B cell (primary cell): ENCODE data around the gene PRXL2A. TPM values are rescaled to one million over a fixed set of nuclear protein-coding genes. Genes with fewer than 3 reads are reported as not detected.

ENCODE experiments used
- ATAC-seq: fragments of 200-7000 bp; cut with Tn5 transposase; one replicate; pipeline ENCODE4 v1.10.0; 2021; ENCODE audit warnings: low read depth, mild to moderate bottlenecking, moderate number of reproducible peaks, moderate library complexity
- CTCF ChIA-PET: fragments of 350-600 bp; sonication (Branson Sonifier 250); formaldehyde crosslinking; loops from one replicate; lab custom pipeline; 2021; ENCODE audit warnings: antibody characterized with exemption, inconsistent platforms; lab: Charles Lee
- POLR2A ChIA-PET: fragments of 350-600 bp; sonication (Branson Sonifier 250); formaldehyde crosslinking; loops from one replicate; lab custom pipeline; 2021; ENCODE audit warnings: antibody characterized with exemption; lab: Charles Lee
- DNase-seq: peaks from one replicate; pipeline ENCODE4 v3.0.0; 2013
- H2AFZ ChIP-seq: 2 replicates; pipeline ENCODE4 v1.6.1; 2012; ENCODE audit warnings: mild to moderate bottlenecking, low read depth, low read length; ENCODE audit not compliant: insufficient read depth, poor library complexity, severe bottlenecking
- H3K27ac ChIP-seq, 2 donors: 1 replicate in 1 of 2; 2 replicates in 1 of 2; pipeline ENCODE4 v1.5.1; 2012 to 2013; ENCODE audit warnings: low read length in 2 of 2, mild to moderate bottlenecking in 2 of 2, moderate library complexity in 1 of 2
- H3K27me3 ChIP-seq, 4 experiments: fragments of 200-600 bp in 1 of 4; sonication (generic) in 1 of 4; replicated peaks in 1 of 4; 1 replicate in 2 of 4; 2 replicates in 2 of 4; pipeline versions ENCODE4 v1.6.1 to v1.7.0; 2013 to 2016; ENCODE audit warnings: low read length in 3 of 4, mild to moderate bottlenecking in 2 of 4, mixed read lengths in 1 of 4, moderate library complexity in 1 of 4; ENCODE audit not compliant: insufficient read depth in 4 of 4, control insufficient read depth in 3 of 4; ENCODE audit errors: control extremely low read depth in 1 of 4
- H3K36me3 ChIP-seq, 2 experiments: replicated peaks in 1 of 2; 1 replicate in 1 of 2; 2 replicates in 1 of 2; pipeline versions ENCODE4 v1.6.1 to v1.7.1; 2013; ENCODE audit warnings: low read length in 1 of 2; ENCODE audit not compliant: insufficient read depth in 2 of 2, control insufficient read depth in 1 of 2; ENCODE audit errors: control extremely low read depth in 1 of 2, extremely low read depth in 1 of 2
- H3K4me1 ChIP-seq, 2 donors: fragments of 200-600 bp in 1 of 2; sonication (generic) in 1 of 2; 1 replicate in 1 of 2; 2 replicates in 1 of 2; pipeline versions ENCODE4 v1.5.1 to v1.6.1; 2013 to 2017; ENCODE audit warnings: low read length in 2 of 2; ENCODE audit not compliant: control insufficient read depth in 2 of 2, insufficient read depth in 2 of 2
- H3K4me2 ChIP-seq: replicated peaks from 2 replicates; pipeline ENCODE3; 2012; ENCODE audit warnings: mild to moderate bottlenecking, low read depth, low read length; ENCODE audit not compliant: poor library complexity, severe bottlenecking
- H3K4me3 ChIP-seq, 5 experiments: fragments of 200-600 bp in 1 of 5; sonication (generic) in 1 of 5; 1 replicate in 3 of 5; 2 replicates in 2 of 5; pipeline versions ENCODE4 v1.5.1 to v1.7.0; 2011 to 2016; ENCODE audit warnings: low read length in 4 of 5, mild to moderate bottlenecking in 4 of 5, low read depth in 2 of 5, control low read depth in 1 of 5, moderate library complexity in 1 of 5; ENCODE audit not compliant: insufficient read depth in 1 of 5; ENCODE audit errors: control extremely low read depth in 1 of 5, extremely low read depth in 1 of 5
- H3K79me2 ChIP-seq: fragments of 200-600 bp; sonication (generic); one replicate; pipeline ENCODE4 v1.6.0; 2016; ENCODE audit warnings: low read length; ENCODE audit not compliant: control insufficient read depth, insufficient read depth
- H3K9ac ChIP-seq: fragments of 200-600 bp; sonication (generic); 2 replicates; pipeline ENCODE4 v1.6.1; 2017; ENCODE audit warnings: mild to moderate bottlenecking, low read length, moderate library complexity
- H3K9me3 ChIP-seq, 3 donors: one replicate each; pipeline versions ENCODE4 v1.6.1 to v1.7.1; 2013; ENCODE audit warnings: low read length in 2 of 3; ENCODE audit not compliant: control insufficient read depth in 2 of 3, insufficient read depth in 1 of 3; ENCODE audit errors: control extremely low read depth in 1 of 3
- H4K20me1 ChIP-seq: 2 replicates; pipeline ENCODE4 v1.6.0; 2012; ENCODE audit warnings: mild to moderate bottlenecking, low read length; ENCODE audit not compliant: insufficient read depth, control insufficient read depth, poor library complexity, severe bottlenecking
- H3K27ac Mint-ChIP-seq: one replicate; pipeline ENCODE4 v1.8.0; 2021; ENCODE audit warnings: mixed read lengths
- H3K27me3 Mint-ChIP-seq: one replicate; pipeline ENCODE4 v1.8.0; 2021; ENCODE audit warnings: mixed read lengths
- H3K4me1 Mint-ChIP-seq: one replicate; pipeline ENCODE4 v1.8.0; 2021; ENCODE audit warnings: mixed read lengths
- H3K4me3 Mint-ChIP-seq: one replicate; pipeline ENCODE4 v1.8.0; 2021; ENCODE audit warnings: mixed read lengths
- H3K9me3 Mint-ChIP-seq: one replicate; pipeline ENCODE4 v1.8.0; 2022; ENCODE audit warnings: mixed read lengths; ENCODE audit not compliant: insufficient read depth
- EZH2 ChIP-seq: IDR thresholded peaks from 2 replicates; pipeline ENCODE4 v1.6.1; 2012; ENCODE audit warnings: borderline replicate concordance, low read depth, mild to moderate bottlenecking, moderate library complexity, low read length; ENCODE audit not compliant: insufficient read depth, poor library complexity, severe bottlenecking
- WGBS: methylation state at CpG from one replicate; pipeline ENCODE4 v1.1.5; 2013; ENCODE audit warnings: missing lambda C conversion rate; ENCODE audit not compliant: insufficient coverage; 5-methylcytosine and 5-hydroxymethylcytosine counted together
- intact Hi-C: fragments of 100-400 bp; cut with micrococcal nuclease; formaldehyde crosslinking; loops from one replicate; pipeline ENCODE4 v1.10.0; 2022
- polyA plus RNA-seq: library from polyadenylated mRNA; depleted of rRNA; stranded (reverse); fragments of >200 nt; gene quantifications from 2 replicates; pipeline ENCODE4 v1.2.3, GENCODE V29; 2012
- total RNA-seq, 2 donors: library from RNA; stranded (reverse); fragments of 120-200 nt in 1 of 2; gene quantifications; 1 replicate in 1 of 2; 2 replicates in 1 of 2; pipeline versions ENCODE4 v1.2.3 to v1.2.4, GENCODE V29; 2013 to 2022
- TF ChIP-seq, protein P1 (sequence below): fragments of 200-600 bp; IDR thresholded peaks from one replicate; pipeline ENCODE4 v1.8.0; 2022; ENCODE audit warnings: antibody characterized with exemption, mild to moderate bottlenecking

Gene PRXL2A
- total and polyA plus RNA-seq, 2 donors (not counting 1 experiment from before 2014, with no cell fraction given), result 2.8 to 9.4 TPM

DNA sequence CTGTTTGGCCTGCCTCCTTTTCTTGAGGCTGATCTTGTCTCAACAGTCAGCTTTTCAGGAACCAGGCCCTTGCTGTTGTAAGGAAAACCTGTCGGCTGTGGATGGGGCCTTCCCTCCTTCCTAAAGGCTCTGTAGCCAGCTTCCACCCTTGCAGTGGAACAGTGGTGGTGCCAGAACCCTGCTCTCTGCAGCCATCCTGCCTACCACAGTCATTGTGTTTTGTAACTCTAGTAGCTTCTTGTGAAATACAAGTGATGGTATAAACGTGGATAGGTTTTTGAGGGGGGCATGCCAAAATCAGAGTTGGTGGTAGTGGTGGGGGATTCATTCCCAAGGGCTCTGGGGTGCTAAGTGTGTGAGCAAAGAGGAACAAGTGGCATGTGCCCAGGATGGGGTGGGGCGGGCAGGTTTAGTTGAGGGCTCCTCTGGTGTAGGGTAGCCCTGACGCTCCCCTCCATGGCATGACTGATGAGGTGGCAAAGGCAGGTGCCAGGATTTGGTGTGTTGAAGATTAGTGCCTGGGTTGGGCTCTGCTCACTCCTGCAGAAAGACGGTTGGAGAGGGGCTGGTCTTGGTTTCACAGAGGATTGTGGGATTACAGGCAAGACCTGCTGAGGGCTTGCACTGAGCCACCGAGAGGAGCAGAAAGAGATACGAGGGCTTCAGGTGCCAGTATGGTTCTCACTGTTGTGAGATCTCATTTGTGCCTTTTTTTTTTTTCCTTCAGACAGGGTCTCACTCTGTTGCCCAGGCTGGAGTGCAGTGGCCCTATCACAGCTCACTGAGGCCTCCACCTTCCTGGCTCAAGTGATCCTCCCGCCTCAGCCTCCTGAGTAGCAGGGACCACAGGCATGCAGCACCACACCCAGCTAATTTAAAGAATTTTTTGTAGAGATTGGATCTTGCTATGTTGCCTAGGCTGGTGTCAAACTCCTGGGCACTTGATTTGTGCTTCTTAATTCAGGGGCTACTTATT, 53.1 kb downstream of the PRXL2A start:
- Histone ChIP-seq H3K4me2 (peak overlapping the region; percentile 34), H2AFZ (no peak overlapping the region), H3K27me3 (no peaks in the 10 kb centered on the region), H3K9me3 (no peaks in the 10 kb centered on the region), H3K27ac (no peak overlapping the region), H4K20me1 (peaks cover 54% of the 10 kb centered on the region), H3K4me1 (peaks cover 93 to 99% of the 10 kb centered on the region in 2 donors), H3K4me3 (no peak overlapping the region), H3K36me3 (no peaks in the 10 kb centered on the region), H3K9ac (no peak overlapping the region), H3K79me2 (peaks cover 98% of the 10 kb centered on the region)
- 69% methylated on average over 8 of the region's 8 CpGs for WGBS
- Mint-ChIP-seq H3K4me3 (peak overlapping the region; percentile 41), H3K27ac (peak overlapping the region; percentile 90), H3K9me3 (no peaks in the 10 kb centered on the region), H3K4me1 (peaks cover 95% of the 10 kb centered on the region), H3K27me3 (no peaks in the 10 kb centered on the region)
- no peak for ATAC-seq
- ChIA-PET CTCF (interaction anchor here (1.1 to 2.9 kb wide), 2 partner anchors 8 to 44 kb away, joined by 3 to 29 read pairs; no protein-coding TSS in a partner anchor), POLR2A (interaction anchor here (0.5 kb wide), 1 partner anchor 13 kb away, joined by 3 read pairs; no protein-coding TSS in a partner anchor)
- intact Hi-C loops, result no loop called here
- no peak for TF ChIP-seq EZH2
- TF ChIP-seq, protein P1, sequence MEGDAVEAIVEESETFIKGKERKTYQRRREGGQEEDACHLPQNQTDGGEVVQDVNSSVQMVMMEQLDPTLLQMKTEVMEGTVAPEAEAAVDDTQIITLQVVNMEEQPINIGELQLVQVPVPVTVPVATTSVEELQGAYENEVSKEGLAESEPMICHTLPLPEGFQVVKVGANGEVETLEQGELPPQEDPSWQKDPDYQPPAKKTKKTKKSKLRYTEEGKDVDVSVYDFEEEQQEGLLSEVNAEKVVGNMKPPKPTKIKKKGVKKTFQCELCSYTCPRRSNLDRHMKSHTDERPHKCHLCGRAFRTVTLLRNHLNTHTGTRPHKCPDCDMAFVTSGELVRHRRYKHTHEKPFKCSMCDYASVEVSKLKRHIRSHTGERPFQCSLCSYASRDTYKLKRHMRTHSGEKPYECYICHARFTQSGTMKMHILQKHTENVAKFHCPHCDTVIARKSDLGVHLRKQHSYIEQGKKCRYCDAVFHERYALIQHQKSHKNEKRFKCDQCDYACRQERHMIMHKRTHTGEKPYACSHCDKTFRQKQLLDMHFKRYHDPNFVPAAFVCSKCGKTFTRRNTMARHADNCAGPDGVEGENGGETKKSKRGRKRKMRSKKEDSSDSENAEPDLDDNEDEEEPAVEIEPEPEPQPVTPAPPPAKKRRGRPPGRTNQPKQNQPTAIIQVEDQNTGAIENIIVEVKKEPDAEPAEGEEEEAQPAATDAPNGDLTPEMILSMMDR, result no peak
- no peak for DNase-seq
